K562 (cell line): ENCODE measurements around the gene KLF2. TPM values are rescaled to one million over a fixed set of nuclear protein-coding genes. Genes with fewer than 3 reads are reported as not detected.
A peak's percentile ranks its signal among the peaks of the same experiment; 100 is the strongest.

Experiments used
- ARNT ChIP-seq, 2 experiments: fragments of 450-650 bp; IDR thresholded peaks; 2 replicates each; pipeline ENCODE4 v1.6.1; 2016; ENCODE audit warnings: mild to moderate bottlenecking in 1 of 2
- CBFA2T2 ChIP-seq: fragments of 450-650 bp; conservative IDR thresholded peaks from 2 replicates; pipeline ENCODE4 v1.6.1; 2017; ENCODE audit warnings: mild to moderate bottlenecking
- CC2D1A ChIP-seq: fragments of 450-650 bp; IDR thresholded peaks from 2 replicates; pipeline ENCODE4 v1.6.1; 2017; ENCODE audit warnings: mild to moderate bottlenecking
- CHD2 ChIP-seq: IDR thresholded peaks from 2 replicates; pipeline ENCODE4 v1.6.1; 2011; ENCODE audit warnings: low read depth, low read length
- CREB5 ChIP-seq: fragments of 250-450 bp; sonication (Bioruptor Pico); IDR thresholded peaks from 2 replicates; pipeline ENCODE4 v1.5.0; 2020; ENCODE audit warnings: mild to moderate bottlenecking
- EGR1 ChIP-seq: fragments of 450-650 bp; conservative IDR thresholded peaks from 2 replicates; pipeline ENCODE4 v1.6.1; 2017; ENCODE audit warnings: mild to moderate bottlenecking
- EHMT2 ChIP-seq: fragments of 450-650 bp; IDR thresholded peaks from 2 replicates; pipeline ENCODE4 v1.6.1; 2018; ENCODE audit warnings: antibody characterized with exemption
- FOXP1 ChIP-seq: sonication (generic); formaldehyde crosslinking; IDR thresholded peaks from 2 replicates; pipeline ENCODE4 v1.8.0; 2022; ENCODE audit warnings: mild to moderate bottlenecking, missing genetic modification reagents
- GTF2E2 ChIP-seq: fragments of 200-800 bp; sonication (Bioruptor generic); IDR thresholded peaks from 2 replicates; pipeline ENCODE4 v1.6.1; 2016; ENCODE audit warnings: missing genetic modification characterization, missing compliant biosample characterization
- HDAC2 ChIP-seq: fragments of 450-650 bp; IDR thresholded peaks from 2 replicates; pipeline ENCODE4 v1.6.1; 2016; ENCODE audit warnings: mild to moderate bottlenecking
- HMG20B ChIP-seq: fragments of 250-450 bp; sonication (Bioruptor Pico); IDR thresholded peaks from 2 replicates; pipeline ENCODE4 v1.5.0; 2021; ENCODE audit warnings: mild to moderate bottlenecking
- HNRNPUL1 ChIP-seq: fragments of 200-400 bp; formaldehyde crosslinking; IDR thresholded peaks from 2 replicates; pipeline ENCODE4 v1.6.1; 2017; ENCODE audit warnings: low read length
- MAFF ChIP-seq: IDR thresholded peaks from 2 replicates; pipeline ENCODE4 v1.6.1; 2012; ENCODE audit warnings: low read length, improper control_type of control experiment
- NBN ChIP-seq: fragments of 450-650 bp; IDR thresholded peaks from 2 replicates; pipeline ENCODE4 v1.6.1; 2016; ENCODE audit warnings: low read depth, mild to moderate bottlenecking
- NR4A1 ChIP-seq, 2 experiments: fragments of 250-450 bp in 1 of 2; fragments of 450-650 bp in 1 of 2; sonication (Bioruptor Pico) in 1 of 2; IDR thresholded peaks; 2 replicates each; pipeline versions ENCODE4 v1.4.0 to v1.6.1; 2016 to 2020; ENCODE audit warnings: mild to moderate bottlenecking in 2 of 2, missing compliant biosample characterization in 1 of 2, missing genetic modification characterization in 1 of 2, moderate library complexity in 1 of 2
- PHB ChIP-seq: fragments of 250-450 bp; sonication (Bioruptor Pico); IDR thresholded peaks from 2 replicates; pipeline ENCODE4 v1.5.0; 2021
- PRMT5 ChIP-seq: sonication (generic); formaldehyde crosslinking; IDR thresholded peaks from 2 replicates; pipeline ENCODE4 v1.5.0; 2020; ENCODE audit warnings: missing genetic modification reagents
- RHOXF2B ChIP-seq: fragments of 250-450 bp; sonication (Bioruptor Pico); conservative IDR thresholded peaks from 2 replicates; pipeline ENCODE4 v1.5.1; 2021
- SIN3B ChIP-seq: fragments of 450-650 bp; IDR thresholded peaks from 2 replicates; pipeline ENCODE4 v1.6.1; 2017; ENCODE audit warnings: low read depth, mild to moderate bottlenecking, moderate library complexity
- STAG1 ChIP-seq: sonication (generic); formaldehyde crosslinking; IDR thresholded peaks from 2 replicates; pipeline ENCODE4 v1.5.0; 2020; ENCODE audit warnings: missing genetic modification reagents, borderline replicate concordance
- STAT5A ChIP-seq: IDR thresholded peaks from 2 replicates; pipeline ENCODE4 v1.6.1; 2012; ENCODE audit warnings: low read length, inconsistent platforms, borderline replicate concordance
- ZC3H8 ChIP-seq: fragments of 450-650 bp; IDR thresholded peaks from 2 replicates; pipeline ENCODE4 v1.6.1; 2017
- ZNF212 ChIP-seq: fragments of 450-650 bp; formaldehyde crosslinking; IDR thresholded peaks from 2 replicates; pipeline ENCODE4 v1.4.0; 2020; ENCODE audit warnings: mild to moderate bottlenecking
- ZNF551 ChIP-seq: fragments of 250-450 bp; sonication (Bioruptor Pico); IDR thresholded peaks from 2 replicates; pipeline ENCODE4 v1.5.0; 2021; ENCODE audit warnings: mild to moderate bottlenecking, moderate library complexity
- ZNF696 ChIP-seq: fragments of 250-450 bp; sonication (Bioruptor Pico); conservative IDR thresholded peaks from 2 replicates; pipeline ENCODE4 v1.4.0; 2020; ENCODE audit warnings: mild to moderate bottlenecking, moderate library complexity
- polyA plus RNA-seq, 8 experiments: library from polyadenylated mRNA; depleted of rRNA in 4 of 8; stranded (reverse) in 5 of 8; unstranded in 3 of 8; fragments of >200 nt; fragmentation: Nextera tagmentation in 2 of 8; fragmentation: Illumina TruSeq in 1 of 8; extraction: Ambion mirVana in 2 of 8; extraction: Trizol in 1 of 8; gene quantifications; 2 replicates each; pipeline versions ENCODE4 v1.2.1 to v1.2.3, GENCODE V29; 2011 to 2014; ENCODE audit warnings: inconsistent platforms in 1 of 8, missing spikeins in 1 of 8
- total RNA-seq, 7 experiments: library from RNA; depleted of rRNA in 6 of 7; stranded (reverse); fragments of >200 nt in 6 of 7; fragmentation: Illumina TruSeq in 2 of 7; extraction: Trizol in 2 of 7; gene quantifications; 2 replicates each; pipeline versions ENCODE4 v1.2.1 to v1.2.3, GENCODE V29; 2011 to 2021; ENCODE audit warnings: low replicate concordance in 1 of 7
- TF ChIP-seq, protein P1 (sequence below), 2 experiments: fragments of 450-650 bp in 1 of 2; IDR thresholded peaks; 2 replicates each; pipeline ENCODE4 v1.6.1; 2011 to 2017; ENCODE audit warnings: low read depth in 2 of 2, antibody characterized with exemption in 1 of 2, borderline replicate concordance in 1 of 2, low read length in 1 of 2, mild to moderate bottlenecking in 1 of 2, mixed read lengths in 1 of 2; ENCODE audit not compliant: control insufficient read depth in 1 of 2
- TF ChIP-seq, protein P2 (sequence below): fragments of 450-650 bp; IDR thresholded peaks from 2 replicates; pipeline ENCODE4 v1.6.1; 2016

Gene KLF2
- total and polyA plus RNA-seq, 9 of the 15 experiments (the other 6 are each of a cell fraction or from before 2014, with no cell fraction given), result 0.07 to 0.71 TPM; not detected in 7

- TF ChIP-seq, protein P1, sequence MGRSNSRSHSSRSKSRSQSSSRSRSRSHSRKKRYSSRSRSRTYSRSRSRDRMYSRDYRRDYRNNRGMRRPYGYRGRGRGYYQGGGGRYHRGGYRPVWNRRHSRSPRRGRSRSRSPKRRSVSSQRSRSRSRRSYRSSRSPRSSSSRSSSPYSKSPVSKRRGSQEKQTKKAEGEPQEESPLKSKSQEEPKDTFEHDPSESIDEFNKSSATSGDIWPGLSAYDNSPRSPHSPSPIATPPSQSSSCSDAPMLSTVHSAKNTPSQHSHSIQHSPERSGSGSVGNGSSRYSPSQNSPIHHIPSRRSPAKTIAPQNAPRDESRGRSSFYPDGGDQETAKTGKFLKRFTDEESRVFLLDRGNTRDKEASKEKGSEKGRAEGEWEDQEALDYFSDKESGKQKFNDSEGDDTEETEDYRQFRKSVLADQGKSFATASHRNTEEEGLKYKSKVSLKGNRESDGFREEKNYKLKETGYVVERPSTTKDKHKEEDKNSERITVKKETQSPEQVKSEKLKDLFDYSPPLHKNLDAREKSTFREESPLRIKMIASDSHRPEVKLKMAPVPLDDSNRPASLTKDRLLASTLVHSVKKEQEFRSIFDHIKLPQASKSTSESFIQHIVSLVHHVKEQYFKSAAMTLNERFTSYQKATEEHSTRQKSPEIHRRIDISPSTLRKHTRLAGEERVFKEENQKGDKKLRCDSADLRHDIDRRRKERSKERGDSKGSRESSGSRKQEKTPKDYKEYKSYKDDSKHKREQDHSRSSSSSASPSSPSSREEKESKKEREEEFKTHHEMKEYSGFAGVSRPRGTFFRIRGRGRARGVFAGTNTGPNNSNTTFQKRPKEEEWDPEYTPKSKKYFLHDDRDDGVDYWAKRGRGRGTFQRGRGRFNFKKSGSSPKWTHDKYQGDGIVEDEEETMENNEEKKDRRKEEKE (IDR thresholded peaks at IDR 0.05; ENCODE audit: borderline replicate concordance in 1 of 2, control insufficient read depth in 1 of 2, low read depth in 2 of 2, low read length in 1 of 2), result no peak
- TF ChIP-seq MAFF (no peak), EGR1 (peak; percentile 63), ZNF696 (no peak), NR4A1 (CRISPR knock-in tag; IDR thresholded peaks at IDR 0.05) (no peak), NR4A1 (tag; IDR thresholded peaks at IDR 0.05) (no peak), FOXP1 (CRISPR knock-in tag) (no peak), PRMT5 (CRISPR knock-in tag) (no peak), CC2D1A (no peak), STAT5A (no peak), EHMT2 (no peak), ARNT (IDR thresholded peaks at IDR 0.05) (no peak), CREB5 (CRISPR knock-in tag) (no peak), ZNF551 (CRISPR knock-in tag) (no peak), HMG20B (no peak), ZC3H8 (no peak), ZNF212 (no peak), HDAC2 (no peak), PHB (CRISPR knock-in tag) (no peak), NBN (no peak), SIN3B (no peak), RHOXF2B (no peak), STAG1 (CRISPR knock-in tag) (peak; percentile 18; the same call in 1 of the 2 replicates), CHD2 (no peak), CBFA2T2 (no peak), GTF2E2 (tag) (0 out of 2 replicates have a peak, but pooled peaks have one; percentile 29), HNRNPUL1 (no peak)
- TF ChIP-seq, protein P2, sequence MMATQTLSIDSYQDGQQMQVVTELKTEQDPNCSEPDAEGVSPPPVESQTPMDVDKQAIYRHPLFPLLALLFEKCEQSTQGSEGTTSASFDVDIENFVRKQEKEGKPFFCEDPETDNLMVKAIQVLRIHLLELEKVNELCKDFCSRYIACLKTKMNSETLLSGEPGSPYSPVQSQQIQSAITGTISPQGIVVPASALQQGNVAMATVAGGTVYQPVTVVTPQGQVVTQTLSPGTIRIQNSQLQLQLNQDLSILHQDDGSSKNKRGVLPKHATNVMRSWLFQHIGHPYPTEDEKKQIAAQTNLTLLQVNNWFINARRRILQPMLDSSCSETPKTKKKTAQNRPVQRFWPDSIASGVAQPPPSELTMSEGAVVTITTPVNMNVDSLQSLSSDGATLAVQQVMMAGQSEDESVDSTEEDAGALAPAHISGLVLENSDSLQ, result no peak
Observed at GRCh38 chr19:16324384-16325160, at the start of gene KLF2 (continued).
